ENCODE measurements around the gene NMRAL1.

NMRAL1 gene

GRCh38 chr16:4454623-4455022 lies 19.8 kb downstream of the NMRAL1 start (continued):
- TF ChIP-seq POU6F1 (CRISPR knock-in tag; IDR thresholded peaks at IDR 0.05; ENCODE audit: borderline replicate concordance, low read depth), result no peak
- no peak for TF ChIP-seq ZC3H10 (CRISPR knock-in tag; IDR thresholded peaks at IDR 0.05)

GRCh38 chr16:4452674-4453073 lies 21.8 kb downstream of the NMRAL1 start:
- no peak for ATAC-seq
- TF ChIP-seq ZNF8 (CRISPR knock-in tag; IDR thresholded peaks at IDR 0.05), result no peak

GRCh38 chr16:4450931-4451519 lies 23.4 kb downstream of the NMRAL1 start:
- no peak for TF ChIP-seq GLIS3 (CRISPR knock-in tag; IDR thresholded peaks at IDR 0.05)
- no peak for TF ChIP-seq OSR1 (CRISPR knock-in tag; IDR thresholded peaks at IDR 0.05)
- no peak for TF ChIP-seq TSHZ2 (CRISPR knock-in tag; IDR thresholded peaks at IDR 0.05)
- no peak for TF ChIP-seq PATZ1 (CRISPR knock-in tag; IDR thresholded peaks at IDR 0.05; ENCODE audit: borderline replicate concordance)
- TF ChIP-seq CREB5 (CRISPR knock-in tag; IDR thresholded peaks at IDR 0.05; ENCODE audit: low read depth), result no peak
- TF ChIP-seq ARNTL (CRISPR knock-in tag; IDR thresholded peaks at IDR 0.05; ENCODE audit: borderline replicate concordance, low read depth), result no peak
- no peak for TF ChIP-seq RARB (CRISPR knock-in tag; IDR thresholded peaks at IDR 0.05)
- TF ChIP-seq ZNF565 (CRISPR knock-in tag; conservative IDR thresholded peaks at IDR 0.05; ENCODE audit: low read depth), result no peak
- TF ChIP-seq CSRNP3 (CRISPR knock-in tag; IDR thresholded peaks at IDR 0.05), result no peak
- TF ChIP-seq ZFP3 (CRISPR knock-in tag; IDR thresholded peaks at IDR 0.05), result no peak
- no peak for TF ChIP-seq ZFP30 (CRISPR knock-in tag; IDR thresholded peaks at IDR 0.05)
- no peak for TF ChIP-seq POU6F1 (CRISPR knock-in tag; IDR thresholded peaks at IDR 0.05; ENCODE audit: borderline replicate concordance, low read depth)
- no peak for TF ChIP-seq TOX (CRISPR knock-in tag; IDR thresholded peaks at IDR 0.05; ENCODE audit: borderline replicate concordance)
- no peak for TF ChIP-seq ZNF8 (CRISPR knock-in tag; IDR thresholded peaks at IDR 0.05)
- TF ChIP-seq PPARA (CRISPR knock-in tag; IDR thresholded peaks at IDR 0.05; ENCODE audit: borderline replicate concordance), result no peak
- no peak for TF ChIP-seq SNAI2 (CRISPR knock-in tag; IDR thresholded peaks at IDR 0.05)
- ATAC-seq, result no peak

GRCh38 chr16:4450430-4450829 lies 24.0 kb downstream of the NMRAL1 start:
- no peak for ATAC-seq
- TF ChIP-seq ZFP3 (CRISPR knock-in tag; IDR thresholded peaks at IDR 0.05) (no peak), TSHZ2 (CRISPR knock-in tag; IDR thresholded peaks at IDR 0.05) (no peak), GLIS3 (CRISPR knock-in tag; IDR thresholded peaks at IDR 0.05) (no peak), CSRNP3 (CRISPR knock-in tag; IDR thresholded peaks at IDR 0.05) (no peak), BACH2 (CRISPR knock-in tag; IDR thresholded peaks at IDR 0.05; ENCODE audit: borderline replicate concordance) (no peak), TCF4 (CRISPR knock-in tag; IDR thresholded peaks at IDR 0.05; ENCODE audit: borderline replicate concordance) (no peak), ZNF565 (CRISPR knock-in tag; conservative IDR thresholded peaks at IDR 0.05; ENCODE audit: low read depth) (no peak), SNAI2 (CRISPR knock-in tag; IDR thresholded peaks at IDR 0.05) (no peak)
